Measurements from ENCODE around the gene TTC33. TPM values are rescaled to one million over a fixed set of nuclear protein-coding genes. Genes with fewer than 3 reads are reported as not detected.
A peak's percentile ranks its signal among the peaks of the same experiment; 100 is the strongest.
"Not testable (repeated sequence)": the region's sequence is repeated elsewhere in the genome, so short reads cannot be mapped to it uniquely, and the experiment has no call there.

TTC33 gene
- total and polyA plus RNA-seq, 4 donors = 22.4 to 45.9 (median 30.7) TPM

DNA sequence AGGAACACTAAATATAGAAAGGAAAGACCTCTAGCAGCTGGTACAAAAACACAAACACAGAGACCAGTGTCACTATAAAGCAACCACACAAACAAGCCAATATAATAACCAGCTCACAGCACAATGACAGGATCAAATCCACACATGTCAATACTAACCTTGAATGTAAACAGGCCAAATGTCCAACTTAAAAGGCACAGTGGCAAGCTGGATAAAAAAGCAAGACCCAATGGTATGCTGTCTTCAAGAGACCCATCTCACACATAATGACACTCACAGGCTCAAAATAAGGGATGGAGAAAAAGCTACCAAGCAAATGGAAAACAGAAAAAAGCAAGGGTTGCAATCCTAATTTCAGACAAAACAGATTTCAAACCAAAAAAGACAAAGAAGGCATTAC, 53.7 kb downstream of the TTC33 start:
- not testable (repeated sequence) for DNase-seq (ENCODE audit: low read depth in 4 of 6, low spot score in 6 of 6); H3K27me3 ChIP-seq (ENCODE audit: control insufficient read depth, insufficient read depth, low read length); H3K4me1 ChIP-seq (ENCODE audit: control insufficient read depth, insufficient read depth, low read length); H3K27ac ChIP-seq (ENCODE audit: low read depth, low read length); H3K9me3 ChIP-seq (ENCODE audit: control insufficient read depth, insufficient read depth, low read length); H3K36me3 ChIP-seq (ENCODE audit: control insufficient read depth, insufficient read depth, low read length); H3K4me3 ChIP-seq (ENCODE audit: low read depth, low read length)

DNA sequence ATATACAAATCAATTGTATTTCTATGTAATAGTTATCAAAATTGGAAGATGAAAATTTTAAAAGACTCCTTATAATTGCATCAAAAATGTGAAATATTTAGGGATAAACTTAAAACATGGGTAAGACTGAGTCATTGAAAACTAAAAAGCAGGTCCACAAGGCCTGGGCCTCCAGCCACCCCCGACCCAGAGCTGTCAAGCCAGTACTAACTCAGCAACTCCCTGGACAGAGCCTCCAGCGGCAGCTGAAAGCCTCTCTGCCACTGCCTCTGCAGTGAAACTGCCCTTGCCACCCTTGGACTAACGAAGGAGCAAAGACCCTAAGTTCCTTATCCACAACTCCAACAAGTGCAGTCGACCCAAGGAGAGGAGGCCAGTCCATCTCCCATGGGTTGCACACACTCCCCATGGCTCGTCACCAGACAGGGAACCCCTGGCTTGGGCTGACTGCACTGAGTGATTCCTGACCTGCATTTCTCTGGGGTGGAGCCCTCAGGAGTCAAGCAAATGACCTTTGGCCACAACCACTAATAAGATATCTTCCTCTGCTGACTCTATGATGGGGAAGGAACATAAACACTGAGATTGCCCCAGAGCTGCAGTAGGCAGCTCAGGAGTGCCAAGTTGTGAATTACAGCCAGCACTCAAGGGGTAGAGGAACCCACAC, 55.5 kb downstream of the TTC33 start:
- H3K27me3 ChIP-seq (ENCODE audit: control insufficient read depth, insufficient read depth, low read length) = no peaks in the 10 kb centered on the region
- no peaks in the 10 kb centered on the region for H3K9me3 ChIP-seq (ENCODE audit: control insufficient read depth, insufficient read depth, low read length)
- H3K36me3 ChIP-seq (ENCODE audit: control insufficient read depth, insufficient read depth, low read length) = no peaks in the 10 kb centered on the region
- no peaks in the 10 kb centered on the region for H3K4me1 ChIP-seq (ENCODE audit: control insufficient read depth, insufficient read depth, low read length)
- H3K27ac ChIP-seq (ENCODE audit: low read depth, low read length) = no peak overlapping the region
- WGBS (ENCODE audit: insufficient coverage) = 97% methylated on average over 4 of the region's 5 CpGs
- no peak for DNase-seq (ENCODE audit: low read depth in 4 of 6, low spot score in 6 of 6)
- no peak overlapping the region for H3K4me3 ChIP-seq (ENCODE audit: low read depth, low read length)

DNA sequence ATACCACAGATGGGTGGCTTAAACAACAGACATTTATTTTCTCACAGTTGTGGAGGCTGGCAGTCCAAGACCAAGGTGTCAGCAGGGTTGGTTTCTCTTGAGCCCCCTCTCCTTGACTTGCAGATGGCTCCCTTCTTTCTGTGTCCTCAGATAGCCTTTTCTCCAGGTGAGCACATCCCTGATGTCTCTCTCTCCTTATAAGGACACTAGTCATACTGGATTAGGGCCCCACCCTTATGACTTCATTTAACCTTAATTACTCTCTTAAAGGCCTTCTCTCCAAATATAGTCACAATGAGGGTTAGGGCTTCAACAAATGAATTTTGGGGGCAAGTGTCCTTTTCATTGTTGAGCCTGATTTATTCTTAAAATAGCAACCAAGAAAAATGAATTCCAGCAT, 61.3 kb downstream of the TTC33 start:
- Histone ChIP-seq H3K36me3 (ENCODE audit: control insufficient read depth, insufficient read depth, low read length) (no peaks in the 10 kb centered on the region), H3K27ac (ENCODE audit: low read depth, low read length) (no peak overlapping the region), H3K27me3 (ENCODE audit: control insufficient read depth, insufficient read depth, low read length) (no peaks in the 10 kb centered on the region), H3K9me3 (ENCODE audit: control insufficient read depth, insufficient read depth, low read length) (no peaks in the 10 kb centered on the region), H3K4me3 (ENCODE audit: low read depth, low read length) (no peak overlapping the region), H3K4me1 (ENCODE audit: control insufficient read depth, insufficient read depth, low read length) (no peaks in the 10 kb centered on the region)
- DNase-seq (ENCODE audit: low read depth in 4 of 6, low spot score in 6 of 6) = no peak

DNA sequence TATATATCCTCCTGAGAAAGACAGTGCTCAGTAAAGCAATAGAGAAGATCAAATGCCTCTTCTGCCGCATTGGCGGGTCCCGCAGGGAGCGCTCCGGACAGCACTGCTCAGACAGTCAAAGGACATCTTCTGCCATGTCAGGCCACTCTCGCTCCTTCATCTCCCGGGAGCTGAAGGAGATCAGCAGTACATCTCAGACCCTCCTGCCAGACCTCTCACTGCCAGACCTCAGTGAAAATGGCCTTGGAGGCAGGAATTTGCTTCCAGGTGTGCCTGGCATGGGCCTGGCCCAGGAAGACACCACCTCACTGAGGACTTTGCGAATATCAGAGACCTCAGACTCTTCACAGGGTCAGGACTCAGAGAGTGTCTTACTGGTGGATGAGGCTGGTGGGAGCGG, 63.9 kb downstream of the TTC33 start:
- Histone ChIP-seq H3K4me3 (ENCODE audit: low read depth, low read length) (no peak overlapping the region), H3K36me3 (ENCODE audit: control insufficient read depth, insufficient read depth, low read length) (no peaks in the 10 kb centered on the region), H3K4me1 (ENCODE audit: control insufficient read depth, insufficient read depth, low read length) (no peaks in the 10 kb centered on the region), H3K27ac (ENCODE audit: low read depth, low read length) (no peak overlapping the region), H3K27me3 (ENCODE audit: control insufficient read depth, insufficient read depth, low read length) (no peaks in the 10 kb centered on the region), H3K9me3 (ENCODE audit: control insufficient read depth, insufficient read depth, low read length) (no peaks in the 10 kb centered on the region)
- 98% methylated on average over 7 of the region's 9 CpGs for WGBS (ENCODE audit: insufficient coverage)
- DNase-seq (ENCODE audit: low read depth in 4 of 6, low spot score in 6 of 6) = no peak

DNA sequence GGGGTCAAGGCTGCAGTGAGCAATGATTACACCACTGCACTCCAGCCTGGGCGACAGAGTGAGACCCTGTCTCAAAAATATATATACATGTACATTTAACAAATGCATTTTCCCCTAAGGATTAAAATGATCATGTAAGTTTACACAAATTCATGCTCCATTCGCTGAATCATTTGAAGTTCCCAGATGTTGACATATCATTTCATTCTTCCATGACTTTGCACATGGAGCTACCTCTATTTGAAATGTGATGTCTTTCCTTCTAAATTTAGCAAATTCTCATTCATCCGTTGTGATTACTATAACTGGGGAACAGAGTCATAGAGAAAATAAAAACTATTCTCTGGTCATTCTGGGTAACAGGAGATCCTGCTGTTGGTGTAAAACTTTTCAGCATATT, 65.5 kb downstream of the TTC33 start:
- H3K4me1 ChIP-seq (ENCODE audit: control insufficient read depth, insufficient read depth, low read length) = no peaks in the 10 kb centered on the region
- H3K9me3 ChIP-seq (ENCODE audit: control insufficient read depth, insufficient read depth, low read length) = no peaks in the 10 kb centered on the region
- no peaks in the 10 kb centered on the region for H3K36me3 ChIP-seq (ENCODE audit: control insufficient read depth, insufficient read depth, low read length)
- no peak for DNase-seq (ENCODE audit: low read depth in 4 of 6, low spot score in 6 of 6)
- no peak overlapping the region for H3K4me3 ChIP-seq (ENCODE audit: low read depth, low read length)
- no peak overlapping the region for H3K27ac ChIP-seq (ENCODE audit: low read depth, low read length)
- H3K27me3 ChIP-seq (ENCODE audit: control insufficient read depth, insufficient read depth, low read length) = no peaks in the 10 kb centered on the region
- no CpG with 5 or more reads among the region's 3 CpGs for WGBS (ENCODE audit: insufficient coverage)

DNA sequence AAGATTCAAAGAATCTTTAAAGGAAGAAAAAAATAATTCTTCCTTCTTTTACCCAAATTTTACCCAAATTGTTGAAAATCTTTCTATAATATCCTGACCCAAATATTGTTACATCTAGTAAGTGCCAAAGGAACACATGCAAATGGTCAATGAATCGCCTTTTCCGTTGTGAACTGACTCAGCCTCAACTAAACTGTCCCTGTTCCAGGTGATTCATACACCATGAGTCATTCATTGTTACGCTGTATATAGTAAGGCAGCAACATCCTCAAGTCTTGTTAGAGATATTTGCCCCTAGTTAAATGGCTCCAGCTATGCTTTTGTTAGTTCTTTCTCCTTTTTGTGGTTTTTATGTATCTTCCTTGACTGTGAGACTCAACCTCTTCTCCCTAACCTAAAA, 66.3 kb downstream of the TTC33 start:
- H3K36me3 ChIP-seq (ENCODE audit: control insufficient read depth, insufficient read depth, low read length) = no peaks in the 10 kb centered on the region
- no peak for DNase-seq (ENCODE audit: low read depth in 4 of 6, low spot score in 6 of 6)
- H3K4me1 ChIP-seq (ENCODE audit: control insufficient read depth, insufficient read depth, low read length) = no peaks in the 10 kb centered on the region
- H3K9me3 ChIP-seq (ENCODE audit: control insufficient read depth, insufficient read depth, low read length) = no peaks in the 10 kb centered on the region
- H3K27me3 ChIP-seq (ENCODE audit: control insufficient read depth, insufficient read depth, low read length) = no peaks in the 10 kb centered on the region
- WGBS (ENCODE audit: insufficient coverage) = no CpG with 5 or more reads among the region's 3 CpGs
- H3K27ac ChIP-seq (ENCODE audit: low read depth, low read length) = no peak overlapping the region
- H3K4me3 ChIP-seq (ENCODE audit: low read depth, low read length) = no peak overlapping the region

DNA sequence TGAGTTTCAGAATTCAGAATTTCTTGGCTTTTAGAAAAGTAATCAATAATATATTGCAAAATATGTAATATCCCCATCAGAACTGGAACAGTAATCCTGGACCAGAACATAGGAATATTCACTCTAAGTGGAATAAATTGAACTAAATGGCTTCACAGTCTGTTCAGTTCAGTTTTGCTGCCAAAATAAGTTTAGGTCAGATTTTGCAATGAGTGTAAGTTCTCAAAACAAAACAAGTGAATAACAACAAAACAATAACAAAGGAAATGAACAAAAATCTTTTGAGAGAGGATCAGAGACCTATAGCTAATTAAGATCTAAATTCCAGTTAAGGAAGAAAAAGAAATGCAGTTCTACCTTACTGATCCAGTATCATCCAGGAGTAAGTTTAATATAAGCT, 66.8 kb downstream of the TTC33 start:
- H3K36me3 ChIP-seq (ENCODE audit: control insufficient read depth, insufficient read depth, low read length) = no peaks in the 10 kb centered on the region
- no peak for DNase-seq (ENCODE audit: low read depth in 4 of 6, low spot score in 6 of 6)
- H3K27me3 ChIP-seq (ENCODE audit: control insufficient read depth, insufficient read depth, low read length) = no peaks in the 10 kb centered on the region
- H3K4me3 ChIP-seq (ENCODE audit: low read depth, low read length) = no peak overlapping the region
- H3K4me1 ChIP-seq (ENCODE audit: control insufficient read depth, insufficient read depth, low read length) = no peaks in the 10 kb centered on the region
- no peaks in the 10 kb centered on the region for H3K9me3 ChIP-seq (ENCODE audit: control insufficient read depth, insufficient read depth, low read length)
- no peak overlapping the region for H3K27ac ChIP-seq (ENCODE audit: low read depth, low read length)

DNA sequence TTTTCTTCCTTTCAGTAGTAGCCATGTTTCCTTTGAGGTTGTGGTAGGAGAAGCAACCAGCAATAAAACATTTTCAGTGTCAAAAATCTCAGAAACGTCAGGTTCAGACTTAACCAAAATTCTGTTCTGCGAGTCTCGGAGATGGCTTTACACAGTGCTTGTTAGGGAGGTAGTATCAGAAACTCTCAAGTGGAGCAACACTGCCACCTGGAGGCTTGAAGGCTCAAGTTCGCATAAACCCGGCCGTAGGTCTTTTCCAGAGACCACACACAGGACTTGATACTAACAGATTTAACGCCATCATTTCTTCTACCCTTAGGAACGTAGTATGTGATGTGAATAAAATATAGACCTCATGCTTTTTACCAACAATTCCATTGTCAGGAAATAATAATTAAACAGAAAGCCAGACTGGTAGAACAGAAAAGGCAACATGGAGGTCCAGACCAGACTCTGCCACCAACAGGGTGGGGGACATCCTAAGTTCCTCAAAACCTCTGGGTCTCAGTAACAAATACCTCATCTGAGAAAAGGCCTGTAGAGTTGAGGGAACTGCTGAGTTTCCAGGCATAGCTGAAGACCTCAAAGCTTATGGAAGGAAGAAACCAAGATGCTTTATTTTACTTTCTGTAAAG, 67.5 kb downstream of the TTC33 start:
- Histone ChIP-seq H3K4me1 (ENCODE audit: control insufficient read depth, insufficient read depth, low read length) (no peaks in the 10 kb centered on the region), H3K27me3 (ENCODE audit: control insufficient read depth, insufficient read depth, low read length) (no peaks in the 10 kb centered on the region), H3K9me3 (ENCODE audit: control insufficient read depth, insufficient read depth, low read length) (no peaks in the 10 kb centered on the region), H3K36me3 (ENCODE audit: control insufficient read depth, insufficient read depth, low read length) (no peaks in the 10 kb centered on the region), H3K4me3 (ENCODE audit: low read depth, low read length) (no peak overlapping the region), H3K27ac (ENCODE audit: low read depth, low read length) (no peak overlapping the region)
- DNase-seq (ENCODE audit: low read depth in 4 of 6, low spot score in 6 of 6) = peak in 5 of 6 donors; percentile 79 to 97 (median 84)
- no CpG with 5 or more reads among the region's 8 CpGs for WGBS (ENCODE audit: insufficient coverage)

DNA sequence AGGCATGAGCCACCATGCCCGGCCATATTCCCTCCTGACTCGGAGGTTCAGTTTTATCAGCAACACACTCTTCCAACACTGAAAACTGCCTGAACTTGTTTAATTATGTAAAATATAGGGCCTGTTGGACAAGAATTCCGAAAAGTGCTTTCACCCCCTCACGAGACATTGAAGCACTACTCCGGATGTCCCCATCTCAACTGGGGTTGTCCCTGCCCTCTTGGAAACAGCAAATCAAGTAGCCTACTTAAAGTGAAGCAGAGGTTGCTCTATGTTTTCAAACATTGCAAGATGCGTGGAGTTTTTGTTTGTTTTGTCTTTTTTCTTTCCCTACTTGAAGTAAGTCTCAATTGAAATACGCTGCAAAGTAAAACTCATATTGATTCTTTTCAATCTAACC, 68.4 kb downstream of the TTC33 start:
- Histone ChIP-seq H3K9me3 (ENCODE audit: control insufficient read depth, insufficient read depth, low read length) (no peaks in the 10 kb centered on the region), H3K4me3 (ENCODE audit: low read depth, low read length) (no peak overlapping the region), H3K4me1 (ENCODE audit: control insufficient read depth, insufficient read depth, low read length) (no peaks in the 10 kb centered on the region), H3K36me3 (ENCODE audit: control insufficient read depth, insufficient read depth, low read length) (no peaks in the 10 kb centered on the region), H3K27me3 (ENCODE audit: control insufficient read depth, insufficient read depth, low read length) (peaks cover 4% of the 10 kb centered on the region), H3K27ac (ENCODE audit: low read depth, low read length) (no peak overlapping the region)
- no peak for DNase-seq (ENCODE audit: low read depth in 4 of 6, low spot score in 6 of 6)
- 100% methylated on average over 4 of the region's 7 CpGs for WGBS (ENCODE audit: insufficient coverage)

DNA sequence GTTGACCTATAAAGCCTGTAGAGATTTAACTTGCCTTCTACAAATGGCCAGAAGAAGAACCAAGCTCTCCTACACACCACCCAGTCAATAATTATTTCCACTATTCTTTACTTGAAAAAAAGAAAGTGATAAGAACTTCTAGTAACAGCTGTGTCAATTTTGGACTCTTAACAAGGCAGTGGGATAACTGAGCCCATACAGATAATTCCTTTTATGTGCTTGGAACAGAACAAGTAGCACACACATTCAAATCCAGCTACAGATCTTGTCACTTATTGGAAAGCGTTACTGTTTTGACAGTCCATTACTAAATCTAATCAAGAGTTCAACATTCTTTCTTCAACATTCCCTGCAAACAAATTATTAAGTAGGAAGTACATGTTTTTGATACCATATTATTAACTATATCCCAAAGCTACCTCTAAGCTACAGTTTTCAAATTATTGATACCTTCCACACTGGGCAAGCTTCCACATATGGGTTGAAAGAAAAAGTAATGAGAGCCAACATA, 69.7 kb downstream of the TTC33 start:
- H3K9me3 ChIP-seq (ENCODE audit: control insufficient read depth, insufficient read depth, low read length) = no peaks in the 10 kb centered on the region
- peaks cover 8% of the 10 kb centered on the region for H3K4me1 ChIP-seq (ENCODE audit: control insufficient read depth, insufficient read depth, low read length)
- H3K27ac ChIP-seq (ENCODE audit: low read depth, low read length) = no peak overlapping the region
- no peaks in the 10 kb centered on the region for H3K36me3 ChIP-seq (ENCODE audit: control insufficient read depth, insufficient read depth, low read length)
- DNase-seq (ENCODE audit: low read depth in 4 of 6, low spot score in 6 of 6) = no peak
- no peak overlapping the region for H3K4me3 ChIP-seq (ENCODE audit: low read depth, low read length)
- WGBS (ENCODE audit: insufficient coverage) = no CpG with 5 or more reads among the region's 1 CpG
- H3K27me3 ChIP-seq (ENCODE audit: control insufficient read depth, insufficient read depth, low read length) = peaks cover 15% of the 10 kb centered on the region
